Gastrocnemius medialis (tissue), 4 donors: ENCODE results near the gene SPDYE5.
"Not testable (repeated sequence)": the region's sequence is repeated elsewhere in the genome, so short reads cannot be mapped to it uniquely, and the experiment has no call there.

Source experiments
- CTCF ChIP-seq, 5 experiments: fragments of 450-650 bp in 3 of 5; fragments of 200-600 bp in 2 of 5; sonication (generic) in 2 of 5; IDR thresholded peaks in 4 of 5; conservative IDR thresholded peaks in 1 of 5; 1 replicate in 4 of 5; 2 replicates in 1 of 5; pipeline ENCODE4 v1.5.1; 2016 to 2019; ENCODE audit warnings: antibody characterized with exemption in 5 of 5, mild to moderate bottlenecking in 3 of 5, moderate library complexity in 3 of 5
- POLR2A ChIP-seq, 2 donors: fragments of 450-650 bp; IDR thresholded peaks; one replicate each; pipeline ENCODE4 v1.6.1; 2017; ENCODE audit warnings: antibody characterized with exemption in 2 of 2, mild to moderate bottlenecking in 2 of 2, moderate library complexity in 2 of 2

DNA sequence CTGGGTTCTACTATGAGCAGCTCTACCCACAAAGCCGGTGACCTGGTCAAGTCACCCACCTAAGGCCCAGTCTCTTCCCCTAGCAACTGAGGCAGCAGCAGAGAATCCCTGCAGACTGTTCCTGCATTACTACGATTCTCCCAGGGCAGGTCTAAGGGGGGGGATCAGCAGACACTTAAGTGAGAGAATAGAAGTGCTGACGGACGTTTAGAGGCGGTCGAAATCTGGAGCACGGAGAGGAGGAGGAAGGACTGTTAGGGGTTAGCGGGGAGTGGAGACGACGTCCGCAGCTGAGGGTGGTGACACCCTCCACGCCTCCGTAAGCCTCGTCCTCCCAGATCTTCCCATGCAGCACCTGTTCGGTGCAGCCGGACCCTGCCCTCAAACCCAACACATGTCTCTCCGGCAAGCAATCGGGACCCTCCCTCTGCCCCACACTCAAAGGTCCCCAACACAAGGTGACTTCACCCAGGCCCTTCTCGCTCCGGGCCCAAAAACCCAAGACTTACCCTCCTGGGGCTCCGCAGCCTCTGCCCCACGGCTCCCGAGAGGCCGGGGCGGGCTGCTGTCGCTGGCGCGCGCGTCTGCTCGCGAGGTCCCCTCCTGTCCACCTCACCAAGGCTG lies 6.7 kb upstream of the SPDYE5 start:
- TF ChIP-seq CTCF (IDR thresholded peaks at IDR 0.05 in 4 of 5, conservative IDR thresholded peaks at IDR 0.05 in 1 of 5); POLR2A (IDR thresholded peaks at IDR 0.05): not testable (repeated sequence)
